Jurkat, Clone E6-1 (cell line): Measurements from ENCODE around the gene FUZ. TPM values are rescaled to one million over a fixed set of nuclear protein-coding genes. Genes with fewer than 3 reads are reported as not detected.

Source experiments
- DNase-seq: peaks from one replicate; pipeline ENCODE4 v3.0.0-alpha.2; 2011; ENCODE audit warnings: low read depth, low spot score
- H3K4me3 ChIP-seq: 2 replicates; pipeline ENCODE4 v1.5.1; 2011; ENCODE audit warnings: mild to moderate bottlenecking, low read length, control low read depth, moderate library complexity
- polyA plus RNA-seq: library from polyadenylated mRNA; unstranded; fragments of >200 nt; gene quantifications from one replicate; pipeline ENCODE4 v1.2.1, GENCODE V29; 2012; ENCODE audit warnings: missing spikeins; ENCODE audit not compliant: insufficient read length, insufficient read depth

FUZ gene
- 59.5 TPM for polyA plus RNA-seq

- H3K4me3 ChIP-seq: peak within 1 kb of the TSS; percentile 89
- peak; percentile 98 for DNase-seq
Observed at GRCh38 chr19:49812997-49813861, at the start of gene FUZ. TSS of gene FUZ (minus strand) at chr19:49813292. CDS start at chr19:49813106, 186 bp downstream.

GRCh38 chr19:49862391-49863253, 49.5 kb upstream of the FUZ start:
- DNase-seq: no peak
- no peak overlapping the region for H3K4me3 ChIP-seq

GRCh38 chr19:49861541-49862378, 48.7 kb upstream of the FUZ start:
- DNase-seq: no peak
- no peak overlapping the region for H3K4me3 ChIP-seq

GRCh38 chr19:49861107-49861506, 48.0 kb upstream of the FUZ start:
- no peak overlapping the region for H3K4me3 ChIP-seq
- DNase-seq: no peak

- DNase-seq: no peak
Observed at GRCh38 chr19:49860336-49861102, 47.4 kb upstream of the FUZ start.

GRCh38 chr19:49859682-49860335, 46.7 kb upstream of the FUZ start:
- no peak overlapping the region for H3K4me3 ChIP-seq
- DNase-seq: no peak

More at GRCh38 chr19:49860336-49861102, 47.4 kb upstream of the FUZ start:
- no peak overlapping the region for H3K4me3 ChIP-seq

GRCh38 chr19:49858088-49858985, 45.2 kb upstream of the FUZ start:
- DNase-seq: no peak
- no peak overlapping the region for H3K4me3 ChIP-seq

- DNase-seq: no peak
Observed at GRCh38 chr19:49857838-49858087, 44.7 kb upstream of the FUZ start.

GRCh38 chr19:49857061-49857837, 44.2 kb upstream of the FUZ start:
- DNase-seq: no peak
- no peak overlapping the region for H3K4me3 ChIP-seq

More at GRCh38 chr19:49857838-49858087, 44.7 kb upstream of the FUZ start:
- no peak overlapping the region for H3K4me3 ChIP-seq

- DNase-seq: no peak
- H3K4me3 ChIP-seq: no peak overlapping the region
Observed at GRCh38 chr19:49856574-49857021, 43.5 kb upstream of the FUZ start.

GRCh38 chr19:49855676-49856573, 42.8 kb upstream of the FUZ start:
- no peak for DNase-seq

GRCh38 chr19:49855277-49855675, 42.2 kb upstream of the FUZ start:
- no peak overlapping the region for H3K4me3 ChIP-seq
- DNase-seq: no peak

More at GRCh38 chr19:49855676-49856573, 42.8 kb upstream of the FUZ start:
- H3K4me3 ChIP-seq: no peak overlapping the region

- no peak overlapping the region for H3K4me3 ChIP-seq
- no peak for DNase-seq
Observed at GRCh38 chr19:49854378-49855263, 41.5 kb upstream of the FUZ start.

- no peak for DNase-seq
- H3K4me3 ChIP-seq: no peak overlapping the region
Observed at GRCh38 chr19:49853852-49854377, 40.8 kb upstream of the FUZ start.
